Middle frontal gyrus (tissue), 1 donor: ENCODE results near the gene ZNF195.
"Not testable (repeated sequence)": the region's sequence is repeated elsewhere in the genome, so short reads cannot be mapped to it uniquely, and the experiment has no call there.

ENCODE experiments used
- DNase-seq: peaks from one replicate; pipeline ENCODE4 v3.0.0-alpha.2; 2015; ENCODE audit warnings: low spot score; ENCODE audit errors: extremely low spot score

ZNF195 gene

DNA sequence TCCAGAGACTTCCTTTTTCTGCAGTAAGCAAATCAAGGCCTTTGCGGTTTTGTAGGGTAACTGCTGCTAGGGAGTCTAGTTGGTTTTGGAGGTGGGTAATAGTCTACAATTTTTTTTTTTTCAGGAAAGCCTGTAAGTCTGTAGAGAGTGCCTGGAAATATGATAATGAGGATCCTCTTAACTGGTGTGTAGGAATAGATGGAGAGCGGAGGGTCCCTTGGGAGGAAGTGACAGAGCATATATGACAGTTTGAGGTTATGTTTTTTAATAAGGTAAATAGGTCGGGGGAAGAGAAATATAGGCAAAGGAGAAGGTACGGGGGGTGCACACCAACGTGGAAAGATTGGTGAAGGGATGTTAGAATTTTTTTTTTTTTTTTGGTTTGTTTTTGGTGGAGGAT lies 25.9 kb downstream of the ZNF195 start:
- no peak for DNase-seq

DNA sequence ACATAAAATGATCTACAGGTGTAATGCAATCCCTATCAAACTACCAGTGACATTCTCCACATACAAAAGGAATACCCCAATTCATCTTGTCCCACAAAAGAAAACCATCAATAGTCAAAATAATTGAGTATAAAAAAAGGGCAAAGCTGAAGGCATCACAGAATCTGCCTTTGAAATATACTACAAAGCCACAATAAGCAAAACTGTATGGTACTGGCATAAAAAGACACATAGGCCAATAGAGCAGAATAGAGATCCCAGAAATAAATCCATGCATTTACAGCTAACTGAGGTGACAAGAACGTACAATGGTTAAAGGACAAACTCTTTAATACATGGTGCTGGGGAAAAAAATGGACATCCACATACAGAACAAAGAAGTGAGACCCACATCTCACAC lies 31.8 kb downstream of the ZNF195 start:
- DNase-seq = no peak

GRCh38 chr11:3346587-3346986 lies 32.4 kb downstream of the ZNF195 start:
- no peak for DNase-seq

DNA sequence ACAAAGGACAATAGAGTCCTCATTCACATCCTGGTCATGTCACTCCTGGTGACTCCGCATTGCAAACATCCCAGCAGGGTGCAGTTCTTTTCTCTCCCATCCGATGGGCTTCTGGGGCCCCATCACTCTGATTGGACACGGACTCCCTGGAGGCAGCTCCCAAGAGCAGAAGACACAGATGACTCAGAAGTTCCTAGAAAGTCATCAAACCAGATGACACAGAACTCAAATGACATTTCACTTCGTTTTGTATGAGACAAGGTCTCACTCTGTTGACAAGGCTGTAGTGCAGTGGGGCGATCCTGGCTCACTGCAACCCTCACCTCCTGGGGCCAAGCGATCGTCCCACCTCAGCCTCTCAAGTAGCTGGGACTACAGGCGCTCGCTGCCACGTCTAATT lies 33.2 kb downstream of the ZNF195 start:
- no peak for DNase-seq

GRCh38 chr11:3344327-3345174 lies 34.4 kb downstream of the ZNF195 start:
- no peak for DNase-seq

GRCh38 chr11:3342709-3343108 lies 36.2 kb downstream of the ZNF195 start:
- no peak for DNase-seq

DNA sequence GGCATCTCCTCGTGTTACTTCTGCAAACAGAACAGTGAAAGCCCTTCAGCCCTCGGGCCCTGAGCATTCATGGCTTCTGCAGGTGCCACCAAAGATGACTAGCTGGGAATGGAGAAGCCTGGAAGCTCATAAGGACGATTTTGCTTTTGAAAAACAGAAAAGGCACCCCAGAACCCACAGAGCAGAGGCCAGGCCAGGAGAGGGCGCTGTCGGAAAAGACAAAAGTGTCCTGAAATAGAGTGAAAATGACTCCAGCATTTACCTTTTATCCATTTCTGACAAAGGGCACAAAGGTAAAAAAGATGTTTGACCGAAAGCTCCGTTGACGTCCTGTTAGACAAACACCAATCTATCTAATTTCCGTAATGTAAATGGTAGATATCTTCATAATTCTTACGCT lies 37.6 kb downstream of the ZNF195 start:
- no peak for DNase-seq

GRCh38 chr11:3340025-3340424 lies 38.9 kb downstream of the ZNF195 start:
- DNase-seq = no peak

- DNase-seq = no peak
Measured at GRCh38 chr11:3339340-3339624, 39.7 kb downstream of the ZNF195 start.

DNA sequence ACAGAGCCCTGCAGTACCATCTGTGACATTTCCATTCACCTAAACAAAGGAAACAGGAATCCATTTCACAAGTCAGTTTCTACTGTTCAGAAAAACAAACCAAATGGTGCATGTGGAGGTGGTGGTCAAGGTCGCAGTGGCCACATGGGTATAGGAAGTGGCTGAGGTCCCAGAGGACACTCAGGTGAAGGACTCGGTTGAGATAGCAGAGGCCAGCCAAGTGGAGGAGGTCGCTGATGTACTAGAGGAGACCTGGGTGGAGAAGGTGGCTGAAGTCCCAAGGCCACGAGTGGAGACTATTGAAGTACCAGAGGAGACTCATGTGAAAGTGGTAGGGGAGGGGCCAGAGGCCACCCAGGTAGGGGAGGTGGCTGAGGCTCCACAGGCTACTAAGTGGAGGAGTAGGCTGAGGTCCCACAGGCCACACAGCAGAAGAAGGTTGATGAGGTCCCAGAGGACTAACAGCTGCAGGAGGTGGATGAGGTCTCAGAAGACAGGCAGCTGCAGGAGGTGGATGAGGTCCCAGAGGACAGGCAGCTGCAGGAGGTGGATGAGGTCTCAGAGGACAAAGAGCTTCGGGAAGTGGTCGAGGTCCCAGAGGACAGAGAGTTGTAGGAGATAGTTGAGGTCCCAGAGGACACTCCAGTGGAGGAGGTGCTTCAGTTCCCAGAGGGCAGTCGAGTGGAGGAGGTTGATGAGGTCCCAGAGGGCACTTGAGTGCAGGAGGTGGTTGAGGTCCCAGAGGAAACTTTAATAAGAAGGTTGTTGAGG lies 40.2 kb downstream of the ZNF195 start:
- DNase-seq = no peak

DNA sequence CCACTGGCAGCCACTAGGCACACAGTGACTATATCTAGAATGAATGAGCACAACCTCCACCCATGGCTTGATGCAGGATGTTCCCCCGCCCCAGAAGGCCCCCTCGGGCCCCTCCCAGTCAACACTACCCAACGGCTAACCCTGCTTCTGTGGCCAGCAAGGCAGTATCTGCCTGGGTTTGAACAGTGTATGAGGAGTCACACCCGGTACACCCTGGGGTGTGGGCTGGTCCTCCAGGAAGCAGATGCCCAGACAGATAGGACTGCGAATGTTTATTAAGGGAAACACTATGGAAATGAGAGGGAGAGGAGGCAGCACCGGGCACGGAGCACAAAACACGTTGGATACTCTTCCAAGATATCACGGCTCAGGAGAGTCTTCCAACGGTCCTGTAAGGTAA lies 42.5 kb downstream of the ZNF195 start:
- DNase-seq = not testable (repeated sequence)

GRCh38 chr11:3333157-3333556 lies 45.8 kb downstream of the ZNF195 start:
- DNase-seq = not testable (repeated sequence)

DNA sequence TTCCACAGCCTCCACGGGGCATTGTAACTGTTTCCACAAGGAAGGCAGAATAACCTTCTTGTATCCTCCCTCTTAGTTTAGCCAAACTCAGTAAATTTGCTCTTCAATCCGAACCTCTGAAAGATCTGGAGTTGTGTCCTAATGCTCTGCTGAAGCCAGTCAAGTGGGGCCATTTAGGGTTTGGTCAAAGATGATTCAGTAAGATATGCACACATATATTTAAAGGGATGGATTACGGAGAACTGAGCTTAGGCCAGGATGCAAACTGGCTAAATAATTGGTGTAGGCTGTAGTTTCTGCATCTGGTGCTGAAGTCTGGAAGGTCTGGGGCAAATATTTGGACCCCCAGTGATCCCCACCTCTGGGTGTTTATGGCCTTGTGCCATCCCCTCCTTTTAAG lies 47.9 kb downstream of the ZNF195 start:
- DNase-seq = not testable (repeated sequence)

- DNase-seq = not testable (repeated sequence)
Measured at GRCh38 chr11:3330064-3330463, 48.9 kb downstream of the ZNF195 start.

GRCh38 chr11:3328503-3328902 lies 50.4 kb downstream of the ZNF195 start:
- DNase-seq = not testable (repeated sequence)

GRCh38 chr11:3326450-3326849 lies 52.5 kb downstream of the ZNF195 start:
- not testable (repeated sequence) for DNase-seq

- not testable (repeated sequence) for DNase-seq
Measured at GRCh38 chr11:3324724-3325123, 54.2 kb downstream of the ZNF195 start.
